K562 (cell line): ENCODE results near the gene ATP6V1A. TPM values are rescaled to one million over a fixed set of nuclear protein-coding genes. Genes with fewer than 3 reads are reported as not detected.

Source experiments
- ATAC-seq: fragments of 200-7000 bp; cut with Tn5 transposase; 3 replicates; pipeline ENCODE4 v1.9.1; 2020; ENCODE audit warnings: moderate library complexity
- BruUV-seq: library from RNA; stranded (reverse); fragments of 400-500 nt; replicated peaks from 2 replicates; lab custom pipeline; 2021; lab: Mats Ljungman, UMichigan
- CTCF ChIA-PET: fragments of 300-600 bp; formaldehyde crosslinking; extraction: SDS; loops from one replicate; lab custom pipeline; 2021; ENCODE audit warnings: low intra/inter-chr PET ratio; lab: Yijun Ruan, JAX
- POLR2A ChIA-PET: fragments of 300-600, 350-650 bp; sonication (Branson Sonifier 250); formaldehyde crosslinking; extraction: SDS; loops from one replicate; lab custom pipeline; 2021; ENCODE audit warnings: antibody characterized with exemption, inconsistent platforms; lab: Yijun Ruan, JAX
- DNase-seq, 4 experiments: peaks; one replicate each; pipeline versions ENCODE4 v3.0.0 to v3.0.0-alpha.2; 2011 to 2018; ENCODE audit warnings: low spot score in 3 of 4, mixed read lengths in 3 of 4; ENCODE audit errors: extremely low read depth in 1 of 4
- FAIRE-seq: peaks from 2 replicates; lab custom pipeline; 2011; peaks lifted over from hg19 to GRCh38; lab: Jason Lieb, UNC
- H2AFZ ChIP-seq: 2 replicates; pipeline ENCODE4 v1.6.0; 2011; ENCODE audit warnings: low read depth, low read length, control low read depth, inconsistent platforms
- H3K27ac ChIP-seq: fragments of 200-600 bp; 3 replicates; pipeline ENCODE4 v1.8.0; 2011; ENCODE audit warnings: low read depth, mild to moderate bottlenecking, control low read depth, inconsistent platforms, low read length, moderate library complexity, mixed read lengths; ENCODE audit errors: extremely low read depth
- H3K27me3 ChIP-seq, 2 experiments: fragments of 300-600 bp in 1 of 2; 2 replicates in 1 of 2; 3 replicates in 1 of 2; pipeline versions ENCODE4 v1.6.0 to v1.8.0; 2011; ENCODE audit warnings: inconsistent platforms in 2 of 2, low read length in 2 of 2, mild to moderate bottlenecking in 1 of 2, mixed read lengths in 1 of 2, moderate library complexity in 1 of 2; ENCODE audit not compliant: control insufficient read depth in 2 of 2, insufficient read depth in 2 of 2
- H3K36me3 ChIP-seq: fragments of 300-600 bp; 3 replicates; pipeline ENCODE4 v1.8.0; 2011; ENCODE audit warnings: mild to moderate bottlenecking, low read length, inconsistent platforms; ENCODE audit not compliant: control insufficient read depth, insufficient read depth
- H3K4me1 ChIP-seq, 2 experiments: fragments of 200-600 bp in 1 of 2; replicated peaks in 1 of 2; 2 replicates in 1 of 2; 3 replicates in 1 of 2; pipeline versions ENCODE4 v1.5.1 to v1.8.0; 2011; ENCODE audit warnings: inconsistent platforms in 2 of 2, low read length in 2 of 2, mild to moderate bottlenecking in 1 of 2, mixed read lengths in 1 of 2, moderate library complexity in 1 of 2; ENCODE audit not compliant: control insufficient read depth in 2 of 2, insufficient read depth in 2 of 2
- H3K4me2 ChIP-seq: 2 replicates; pipeline ENCODE4 v1.6.1; 2011; ENCODE audit warnings: low read length, control low read depth, inconsistent platforms, mixed read lengths; ENCODE audit not compliant: insufficient read depth
- H3K4me3 ChIP-seq: fragments of 200-600 bp; sonication (generic), shearing (Covaris generic); 2 replicates; pipeline ENCODE4 v1.5.1; 2016; ENCODE audit warnings: control low read depth, inconsistent platforms
- H3K79me2 ChIP-seq: fragments of 200-600 bp; 3 replicates; pipeline ENCODE4 v1.8.0; 2011; ENCODE audit warnings: low read length, inconsistent platforms; ENCODE audit not compliant: control insufficient read depth, insufficient read depth
- H3K9ac ChIP-seq, 2 experiments: 2 replicates each; pipeline versions ENCODE4 v1.6.0 to v1.6.1; 2011; ENCODE audit warnings: low read depth in 2 of 2, low read length in 2 of 2, control low read depth in 1 of 2, inconsistent platforms in 1 of 2, mild to moderate bottlenecking in 1 of 2, mixed read lengths in 1 of 2; ENCODE audit not compliant: insufficient read depth in 1 of 2
- H3K9me1 ChIP-seq: one replicate; pipeline ENCODE4 v1.6.0; 2011; ENCODE audit warnings: inconsistent platforms, mild to moderate bottlenecking, low read length, moderate library complexity; ENCODE audit not compliant: control insufficient read depth, insufficient read depth
- H3K9me3 ChIP-seq: replicated peaks from 2 replicates; pipeline ENCODE4 v1.5.1; 2011; ENCODE audit warnings: low read depth, low read length, inconsistent platforms; ENCODE audit not compliant: control insufficient read depth, insufficient read depth
- H4K20me1 ChIP-seq: replicated peaks from 2 replicates; pipeline ENCODE4 v1.6.1; 2011; ENCODE audit warnings: low read length, inconsistent platforms, mixed read lengths; ENCODE audit not compliant: control insufficient read depth, insufficient read depth
- CC2D1A ChIP-seq: fragments of 450-650 bp; IDR thresholded peaks from 2 replicates; pipeline ENCODE4 v1.6.1; 2017; ENCODE audit warnings: mild to moderate bottlenecking
- CHCHD3 ChIP-seq: fragments of 250-450 bp; sonication (Bioruptor Pico); IDR thresholded peaks from 2 replicates; pipeline ENCODE4 v2.1.2; 2022; ENCODE audit warnings: mild to moderate bottlenecking
- CLOCK ChIP-seq: fragments of 250-450 bp; sonication (Bioruptor Pico); IDR thresholded peaks from 2 replicates; pipeline ENCODE4 v1.4.0; 2020; ENCODE audit warnings: mild to moderate bottlenecking, moderate library complexity, borderline replicate concordance
- EGR1 ChIP-seq: fragments of 450-650 bp; conservative IDR thresholded peaks from 2 replicates; pipeline ENCODE4 v1.6.1; 2017; ENCODE audit warnings: mild to moderate bottlenecking
- ELF1 ChIP-seq: fragments of 200-800 bp; sonication (Bioruptor generic); IDR thresholded peaks from 2 replicates; pipeline ENCODE4 v1.6.1; 2016; ENCODE audit warnings: missing genetic modification characterization, missing compliant biosample characterization
- FOXJ3 ChIP-seq: sonication (generic); formaldehyde crosslinking; IDR thresholded peaks from 2 replicates; pipeline ENCODE4 v1.4.0; 2020; ENCODE audit warnings: mild to moderate bottlenecking, missing genetic modification reagents
- MAFF ChIP-seq: IDR thresholded peaks from 2 replicates; pipeline ENCODE4 v1.6.1; 2012; ENCODE audit warnings: low read length, improper control_type of control experiment
- NFE2 ChIP-seq: IDR thresholded peaks from 2 replicates; pipeline ENCODE4 v1.6.1; 2014; ENCODE audit warnings: antibody characterized with exemption, low read depth
- NKRF ChIP-seq: fragments of 450-650 bp; IDR thresholded peaks from 2 replicates; pipeline ENCODE4 v1.6.1; 2016; ENCODE audit warnings: borderline replicate concordance
- PRPF4 ChIP-seq: fragments of 200-400 bp; formaldehyde crosslinking; IDR thresholded peaks from one replicate; pipeline ENCODE4 v1.6.1; 2017; ENCODE audit warnings: low read length, low read depth, mild to moderate bottlenecking; ENCODE audit not compliant: insufficient read depth, poor library complexity, severe bottlenecking
- RAD51 ChIP-seq: fragments of 450-650 bp; IDR thresholded peaks from 2 replicates; pipeline ENCODE4 v1.7.1; 2016; ENCODE audit warnings: low read depth, mild to moderate bottlenecking, borderline replicate concordance
- TAF7 ChIP-seq: fragments of 450-650 bp; IDR thresholded peaks from 2 replicates; pipeline ENCODE4 v1.6.1; 2016; ENCODE audit warnings: missing genetic modification characterization, missing compliant biosample characterization
- ZNF165 ChIP-seq: fragments of 250-450 bp; sonication (Bioruptor Pico); IDR thresholded peaks from 2 replicates; pipeline ENCODE4 v1.4.0; 2020; ENCODE audit warnings: borderline replicate concordance
- ZNF197 ChIP-seq: fragments of 200-800 bp; sonication (Bioruptor generic); IDR thresholded peaks from 2 replicates; pipeline ENCODE4 v1.6.1; 2016; ENCODE audit warnings: low read depth, missing genetic modification characterization, missing compliant biosample characterization
- ZNF449 ChIP-seq: fragments of 250-450 bp; sonication (Bioruptor Pico); IDR thresholded peaks from 2 replicates; pipeline ENCODE4 v1.8.0; 2022; ENCODE audit warnings: moderate library complexity, mild to moderate bottlenecking, inconsistent platforms
- ZNF644 ChIP-seq: fragments of 200-800 bp; sonication (Bioruptor generic); IDR thresholded peaks from 2 replicates; pipeline ENCODE4 v1.6.1; 2016; ENCODE audit warnings: low read depth, missing genetic modification characterization, missing compliant biosample characterization
- WGBS: fragments of 100-300 bp; shearing (Covaris generic); methylation state at CpG from one replicate; pipeline ENCODE4 v1.1.6; 2016; ENCODE audit warnings: low coverage, mixed read lengths; ENCODE audit not compliant: insufficient coverage; ENCODE audit errors: missing lambda C conversion rate; 5-methylcytosine and 5-hydroxymethylcytosine counted together
- in situ Hi-C: fragments of 300-500 bp; cut with MboI; formaldehyde crosslinking; loops from 4 replicates; pipeline ENCODE4 v1.15.0; 2018; ENCODE audit warnings: inconsistent platforms, mixed read lengths
- intact Hi-C: fragments of 100-400 bp; cut with micrococcal nuclease; formaldehyde crosslinking; loops from 2 replicates; pipeline ENCODE4 v1.14.2; 2022
- polyA plus RNA-seq, 8 experiments: library from polyadenylated mRNA; depleted of rRNA in 4 of 8; stranded (reverse) in 5 of 8; unstranded in 3 of 8; fragments of >200 nt; fragmentation: Nextera tagmentation in 2 of 8; fragmentation: Illumina TruSeq in 1 of 8; extraction: Ambion mirVana in 2 of 8; extraction: Trizol in 1 of 8; gene quantifications; 2 replicates each; pipeline versions ENCODE4 v1.2.1 to v1.2.3, GENCODE V29; 2011 to 2014; ENCODE audit warnings: inconsistent platforms in 1 of 8, missing spikeins in 1 of 8
- total RNA-seq, 7 experiments: library from RNA; depleted of rRNA in 6 of 7; stranded (reverse); fragments of >200 nt in 6 of 7; fragmentation: Illumina TruSeq in 2 of 7; extraction: Trizol in 2 of 7; gene quantifications; 2 replicates each; pipeline versions ENCODE4 v1.2.1 to v1.2.3, GENCODE V29; 2011 to 2021; ENCODE audit warnings: low replicate concordance in 1 of 7

ATP6V1A gene
- total and polyA plus RNA-seq, 9 of the 15 experiments (the other 6 are each of a cell fraction or from before 2014, with no cell fraction given): 23.6 to 57.1 (median 39.9) TPM

GRCh38 chr3:113775516-113775915, 28.7 kb downstream of the ATP6V1A start (continued):
- TF ChIP-seq NKRF (no peak), CHCHD3 (CRISPR knock-in tag) (no peak), NFE2 (no peak)

GRCh38 chr3:113776564-113776963, 29.7 kb downstream of the ATP6V1A start:
- Histone ChIP-seq H3K9ac (no peak overlapping the region), H3K4me1 (no peaks in the 10 kb centered on the region; a peak in 2 of 5 replicates), H3K9me1 (no peaks in the 10 kb centered on the region), H3K4me2 (no peak overlapping the region), H3K27me3 (no peaks in the 10 kb centered on the region), H3K79me2 (peaks cover 3% of the 10 kb centered on the region; the same call in 1 of the 3 replicates), H4K20me1 (no peaks in the 10 kb centered on the region; the same call in 1 of the 2 replicates), H3K4me3 (no peak overlapping the region), H3K36me3 (peaks cover 16% of the 10 kb centered on the region; the same call in 1 of the 3 replicates), H3K27ac (no peak overlapping the region), H3K9me3 (no peaks in the 10 kb centered on the region), H2AFZ (no peak overlapping the region)
- ChIA-PET POLR2A (interaction anchor here (0.6 kb wide), 1 partner anchor 11 kb away, joined by 3 read pairs; no protein-coding TSS in a partner anchor), CTCF (no interaction called here)
- no peak for DNase-seq
- ATAC-seq: no peak
- intact Hi-C loops: no loop called here
- in situ Hi-C loops: no loop called here
- WGBS: 86% methylated on average over 3 of the region's 3 CpGs
- FAIRE-seq: no peak
- BruUV-seq: no TSS peak
- TF ChIP-seq ZNF197 (CRISPR knock-in tag): no peak
- TF ChIP-seq ZNF165 (CRISPR knock-in tag): no peak
- TF ChIP-seq ZNF644 (tag): no peak
- no peak for TF ChIP-seq EGR1
- TF ChIP-seq ELF1 (tag): no peak
- no peak for TF ChIP-seq MAFF
- no peak for TF ChIP-seq ZNF449 (CRISPR knock-in tag)
- no peak for TF ChIP-seq FOXJ3 (CRISPR knock-in tag)
- TF ChIP-seq CLOCK (CRISPR knock-in tag): no peak
- TF ChIP-seq CC2D1A: no peak
- TF ChIP-seq RAD51: no peak
- no peak for TF ChIP-seq PRPF4
- TF ChIP-seq TAF7 (tag): no peak
